ENCODE data around the gene NCKAP5. TPM values are rescaled to one million over a fixed set of nuclear protein-coding genes. Genes with fewer than 3 reads are reported as not detected.

NCKAP5 gene
- total RNA-seq, 2 experiments from 2014 or later = not detected

- H3K27me3 Mint-ChIP-seq = no peaks in the 10 kb centered on the region
- no peak overlapping the region for H3K4me3 Mint-ChIP-seq
- H3K36me3 Mint-ChIP-seq = no peaks in the 10 kb centered on the region
- no peak overlapping the region for H3K27ac Mint-ChIP-seq
- DNase-seq (no peak), ATAC-seq (ENCODE audit: low read depth) (no peak)
- no peaks in the 10 kb centered on the region for H3K4me1 Mint-ChIP-seq
- POLR2A ChIA-PET = no interaction called here
- H3K9me3 Mint-ChIP-seq = no peaks in the 10 kb centered on the region
Observed at GRCh38 chr2:133506996-133507395, 61.3 kb downstream of the NCKAP5 start.

GRCh38 chr2:133504566-133505505 lies 63.4 kb downstream of the NCKAP5 start:
- POLR2A ChIA-PET = no interaction called here
- Mint-ChIP-seq H3K4me1 (no peaks in the 10 kb centered on the region), H3K27ac (no peak overlapping the region), H3K27me3 (no peaks in the 10 kb centered on the region), H3K4me3 (no peak overlapping the region), H3K36me3 (no peaks in the 10 kb centered on the region), H3K9me3 (no peaks in the 10 kb centered on the region)
- no peak for DNase-seq
- ATAC-seq (ENCODE audit: low read depth) = no peak

GRCh38 chr2:133503927-133504326 lies 64.3 kb downstream of the NCKAP5 start:
- no peaks in the 10 kb centered on the region for H3K9me3 Mint-ChIP-seq
- no peaks in the 10 kb centered on the region for H3K36me3 Mint-ChIP-seq
- H3K4me3 Mint-ChIP-seq = no peak overlapping the region
- H3K4me1 Mint-ChIP-seq = no peaks in the 10 kb centered on the region
- POLR2A ChIA-PET = no interaction called here
- ATAC-seq (ENCODE audit: low read depth) (no peak), DNase-seq (no peak)
- H3K27me3 Mint-ChIP-seq = no peaks in the 10 kb centered on the region
- no peak overlapping the region for H3K27ac Mint-ChIP-seq

- POLR2A ChIA-PET = no interaction called here
- no peaks in the 10 kb centered on the region for H3K27me3 Mint-ChIP-seq
- no peaks in the 10 kb centered on the region for H3K9me3 Mint-ChIP-seq
- H3K36me3 Mint-ChIP-seq = no peaks in the 10 kb centered on the region
- H3K27ac Mint-ChIP-seq = no peak overlapping the region
- no peak overlapping the region for H3K4me3 Mint-ChIP-seq
- ATAC-seq (ENCODE audit: low read depth) = no peak
- DNase-seq = no peak
- H3K4me1 Mint-ChIP-seq = no peaks in the 10 kb centered on the region
Observed at GRCh38 chr2:133503323-133503722, 64.9 kb downstream of the NCKAP5 start.

GRCh38 chr2:133502678-133503077 lies 65.6 kb downstream of the NCKAP5 start:
- H3K27ac Mint-ChIP-seq = no peak overlapping the region
- H3K36me3 Mint-ChIP-seq = no peaks in the 10 kb centered on the region
- H3K4me1 Mint-ChIP-seq = no peaks in the 10 kb centered on the region
- DNase-seq (no peak), ATAC-seq (ENCODE audit: low read depth) (no peak)
- H3K9me3 Mint-ChIP-seq = no peaks in the 10 kb centered on the region
- no peak overlapping the region for H3K4me3 Mint-ChIP-seq
- no peaks in the 10 kb centered on the region for H3K27me3 Mint-ChIP-seq
- POLR2A ChIA-PET = no interaction called here

GRCh38 chr2:133500917-133501316 lies 67.3 kb downstream of the NCKAP5 start:
- DNase-seq (no peak), ATAC-seq (ENCODE audit: low read depth) (no peak)
- POLR2A ChIA-PET = no interaction called here
- Mint-ChIP-seq H3K27ac (no peak overlapping the region), H3K27me3 (no peaks in the 10 kb centered on the region), H3K36me3 (no peaks in the 10 kb centered on the region), H3K4me1 (no peaks in the 10 kb centered on the region), H3K4me3 (no peak overlapping the region), H3K9me3 (no peaks in the 10 kb centered on the region)

GRCh38 chr2:133498662-133499585 lies 69.3 kb downstream of the NCKAP5 start:
- Mint-ChIP-seq H3K4me1 (no peaks in the 10 kb centered on the region), H3K27me3 (no peaks in the 10 kb centered on the region), H3K36me3 (no peaks in the 10 kb centered on the region), H3K27ac (no peak overlapping the region), H3K9me3 (no peaks in the 10 kb centered on the region), H3K4me3 (no peak overlapping the region)
- no peak for DNase-seq
- POLR2A ChIA-PET = no interaction called here
- ATAC-seq (ENCODE audit: low read depth) = no peak

- Mint-ChIP-seq H3K9me3 (no peaks in the 10 kb centered on the region), H3K36me3 (no peaks in the 10 kb centered on the region), H3K27ac (no peak overlapping the region), H3K4me3 (no peak overlapping the region), H3K4me1 (no peaks in the 10 kb centered on the region), H3K27me3 (no peaks in the 10 kb centered on the region)
- ATAC-seq (ENCODE audit: low read depth) (no peak), DNase-seq (no peak)
- POLR2A ChIA-PET = no interaction called here
Observed at GRCh38 chr2:133497951-133498565, 70.2 kb downstream of the NCKAP5 start.

GRCh38 chr2:133497270-133497893 lies 70.9 kb downstream of the NCKAP5 start:
- Mint-ChIP-seq H3K27me3 (no peaks in the 10 kb centered on the region), H3K27ac (no peak overlapping the region), H3K36me3 (no peaks in the 10 kb centered on the region), H3K4me3 (no peak overlapping the region), H3K9me3 (no peaks in the 10 kb centered on the region), H3K4me1 (no peaks in the 10 kb centered on the region)
- DNase-seq = no peak
- POLR2A ChIA-PET = no interaction called here
- ATAC-seq (ENCODE audit: low read depth) = no peak

GRCh38 chr2:133496501-133497269 lies 71.6 kb downstream of the NCKAP5 start:
- no peak overlapping the region for H3K27ac Mint-ChIP-seq
- H3K9me3 Mint-ChIP-seq = no peaks in the 10 kb centered on the region
- ATAC-seq (ENCODE audit: low read depth) (no peak), DNase-seq (no peak)
- H3K36me3 Mint-ChIP-seq = no peaks in the 10 kb centered on the region
- H3K4me1 Mint-ChIP-seq = no peaks in the 10 kb centered on the region
- POLR2A ChIA-PET = no interaction called here
- H3K27me3 Mint-ChIP-seq = no peaks in the 10 kb centered on the region
- no peak overlapping the region for H3K4me3 Mint-ChIP-seq

GRCh38 chr2:133495226-133495625 lies 73.0 kb downstream of the NCKAP5 start:
- no peaks in the 10 kb centered on the region for H3K4me1 Mint-ChIP-seq
- no peak overlapping the region for H3K27ac Mint-ChIP-seq
- no peak for ATAC-seq (ENCODE audit: low read depth)
- no peaks in the 10 kb centered on the region for H3K36me3 Mint-ChIP-seq
- no peaks in the 10 kb centered on the region for H3K27me3 Mint-ChIP-seq
- DNase-seq = no peak
- POLR2A ChIA-PET = no interaction called here
- H3K4me3 Mint-ChIP-seq = no peak overlapping the region
- H3K9me3 Mint-ChIP-seq = no peaks in the 10 kb centered on the region

- Mint-ChIP-seq H3K4me3 (no peak overlapping the region), H3K4me1 (no peaks in the 10 kb centered on the region), H3K9me3 (no peaks in the 10 kb centered on the region), H3K36me3 (no peaks in the 10 kb centered on the region), H3K27me3 (no peaks in the 10 kb centered on the region), H3K27ac (no peak overlapping the region)
- POLR2A ChIA-PET = no interaction called here
- DNase-seq (no peak), ATAC-seq (ENCODE audit: low read depth) (no peak)
Observed at GRCh38 chr2:133492719-133493380, 75.4 kb downstream of the NCKAP5 start.

All from activated naive CD8-positive, alpha-beta T cell treated with anti-CD3 and anti-CD28 coated beads, Interleukin-2, amount 10 ng/mL, durations not matched to agents 7 days and 5 days (primary cell).